Germinal center (tissue), 1 donor: ENCODE results near the gene PPARG.

Experiments
- DNase-seq: peaks from one replicate; pipeline ENCODE4 v3.0.0; 2012; ENCODE audit warnings: mixed read lengths, low spot score

The PPARG gene

DNA sequence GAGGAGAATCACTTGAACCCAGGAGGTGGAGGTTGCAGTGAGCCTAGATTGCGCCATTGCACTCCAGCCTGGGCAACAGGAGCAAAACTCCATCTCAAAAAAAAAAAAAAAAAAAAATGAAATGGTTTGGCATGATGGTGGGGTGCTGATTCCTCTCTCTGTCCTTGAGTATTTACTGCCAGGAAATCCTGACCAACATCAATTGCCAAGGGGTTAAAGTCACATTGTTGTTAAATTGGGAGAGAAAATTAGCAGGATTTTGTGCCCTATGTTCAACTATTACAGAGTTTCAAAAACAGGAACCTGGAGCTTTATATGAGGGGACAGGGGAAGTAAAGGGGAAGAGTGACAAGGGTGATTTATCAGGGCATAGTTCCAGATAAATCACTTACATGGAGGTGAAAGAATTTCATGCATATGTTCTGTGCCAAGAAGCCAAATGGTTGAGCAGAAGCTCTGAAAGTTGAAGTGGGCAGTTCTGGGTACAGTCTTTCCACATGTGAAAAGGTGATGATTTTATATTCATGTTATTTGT, 124.9 kb downstream of the PPARG start:
- DNase-seq = no peak

- DNase-seq = no peak
Observed at GRCh38 chr3:12415014-12415680, 126.3 kb downstream of the PPARG start.

GRCh38 chr3:12416731-12417130, 127.9 kb downstream of the PPARG start:
- no peak for DNase-seq

GRCh38 chr3:12420393-12420792, 131.5 kb downstream of the PPARG start:
- DNase-seq = no peak

DNA sequence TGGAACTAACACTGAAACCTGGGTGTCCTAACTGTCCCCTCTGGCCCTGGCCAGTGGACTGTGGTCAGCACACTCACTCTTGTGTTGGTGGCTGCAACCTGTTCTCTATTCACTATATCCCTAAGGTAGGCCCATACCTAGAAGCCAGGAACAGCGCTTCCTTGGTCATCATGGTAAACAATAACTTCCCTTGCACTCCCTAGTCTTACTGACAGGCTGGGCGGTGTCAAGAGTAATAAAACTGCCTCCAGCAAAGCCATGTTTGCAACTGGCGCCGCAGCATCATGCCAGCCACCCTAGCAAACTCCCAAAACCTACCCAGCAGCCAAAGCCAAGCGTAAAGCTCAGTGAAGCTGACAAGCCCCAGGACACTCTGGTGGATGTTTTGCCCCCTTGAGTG, 132.3 kb downstream of the PPARG start:
- DNase-seq = no peak

GRCh38 chr3:12423131-12423530, 134.3 kb downstream of the PPARG start:
- DNase-seq = no peak

DNA sequence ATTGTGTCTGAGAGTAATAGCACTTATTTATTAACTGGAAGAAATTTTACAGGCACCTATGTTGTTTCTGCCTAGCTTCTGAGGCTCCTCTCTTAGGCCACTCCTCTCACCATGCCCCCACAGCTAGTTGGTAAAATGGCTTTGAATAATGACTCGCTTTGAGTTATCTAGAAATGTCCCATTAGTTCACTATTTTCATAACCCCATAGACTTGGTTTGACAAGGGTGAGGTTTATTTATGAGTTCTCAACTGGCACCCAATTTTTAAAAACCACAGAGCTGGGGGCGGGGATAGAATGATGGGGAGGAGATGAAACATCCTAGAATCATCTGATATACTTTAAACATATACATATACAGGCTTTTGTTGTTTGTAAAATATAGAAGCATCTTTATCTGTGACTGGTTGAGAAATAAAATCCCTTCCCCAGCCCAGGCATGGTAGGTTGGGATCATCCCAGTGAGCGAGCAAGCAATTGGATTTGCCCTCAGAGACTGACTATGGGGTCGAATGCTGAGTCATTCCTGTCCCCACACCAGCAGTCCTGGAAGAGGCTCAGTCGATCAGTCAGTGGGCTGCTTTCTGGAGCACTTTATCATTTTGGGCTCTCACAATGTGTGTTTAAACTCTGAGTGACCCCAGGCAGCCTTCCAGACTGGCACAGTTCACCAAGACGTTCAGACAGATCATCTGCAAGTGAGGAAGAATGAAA, 135.2 kb downstream of the PPARG start:
- no peak for DNase-seq

- DNase-seq = no peak
Observed at GRCh38 chr3:12424635-12425319, 135.9 kb downstream of the PPARG start.

GRCh38 chr3:12425850-12426579, 137.1 kb downstream of the PPARG start:
- DNase-seq = no peak

GRCh38 chr3:12427551-12427950, 138.7 kb downstream of the PPARG start:
- no peak for DNase-seq

DNA sequence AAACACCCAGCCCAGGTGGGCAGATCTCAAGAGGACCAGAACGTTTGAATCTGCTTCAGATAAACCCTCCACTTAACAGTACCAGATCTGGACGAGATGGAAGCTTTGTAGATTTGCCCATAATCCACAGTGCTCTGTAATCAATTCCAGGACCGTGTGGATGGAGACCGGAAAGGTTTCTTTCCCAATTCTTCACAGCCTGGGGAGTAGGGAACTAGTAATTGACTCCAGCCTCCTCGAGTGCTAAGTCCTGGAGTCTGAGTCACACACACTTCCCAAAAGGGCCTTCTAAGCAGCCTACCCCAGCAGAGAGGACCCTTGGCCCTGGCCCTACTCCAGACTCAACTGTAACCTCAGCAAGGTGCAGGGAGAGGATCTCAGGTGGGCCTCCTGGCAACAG, 139.3 kb downstream of the PPARG start:
- DNase-seq = no peak

DNA sequence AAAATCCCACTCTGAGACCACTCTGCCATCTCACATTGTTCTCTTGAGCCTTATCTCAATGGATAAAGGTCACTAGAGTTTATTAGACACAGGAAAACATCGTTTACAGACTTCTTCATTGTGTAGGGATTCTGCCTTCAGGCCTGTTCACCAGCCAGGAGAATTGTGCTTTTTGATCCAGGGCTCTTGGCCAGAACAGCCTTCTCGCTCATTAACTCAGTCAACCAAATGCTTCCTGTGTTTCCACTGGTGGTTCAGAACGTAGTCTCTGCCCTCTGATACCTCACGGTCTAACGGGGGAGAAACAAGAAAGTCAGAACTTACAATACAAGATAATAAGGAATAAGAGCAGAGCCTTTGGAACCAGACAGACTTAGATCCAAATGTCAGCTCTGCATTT, 141.2 kb downstream of the PPARG start:
- no peak for DNase-seq

DNA sequence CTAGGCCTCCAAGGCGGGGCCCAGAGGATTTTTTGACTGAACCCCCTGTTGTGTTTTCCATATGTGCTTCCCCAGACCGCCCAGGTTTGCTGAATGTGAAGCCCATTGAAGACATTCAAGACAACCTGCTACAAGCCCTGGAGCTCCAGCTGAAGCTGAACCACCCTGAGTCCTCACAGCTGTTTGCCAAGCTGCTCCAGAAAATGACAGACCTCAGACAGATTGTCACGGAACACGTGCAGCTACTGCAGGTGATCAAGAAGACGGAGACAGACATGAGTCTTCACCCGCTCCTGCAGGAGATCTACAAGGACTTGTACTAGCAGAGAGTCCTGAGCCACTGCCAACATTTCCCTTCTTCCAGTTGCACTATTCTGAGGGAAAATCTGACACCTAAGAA, 145.0 kb downstream of the PPARG start:
- no peak for DNase-seq

DNA sequence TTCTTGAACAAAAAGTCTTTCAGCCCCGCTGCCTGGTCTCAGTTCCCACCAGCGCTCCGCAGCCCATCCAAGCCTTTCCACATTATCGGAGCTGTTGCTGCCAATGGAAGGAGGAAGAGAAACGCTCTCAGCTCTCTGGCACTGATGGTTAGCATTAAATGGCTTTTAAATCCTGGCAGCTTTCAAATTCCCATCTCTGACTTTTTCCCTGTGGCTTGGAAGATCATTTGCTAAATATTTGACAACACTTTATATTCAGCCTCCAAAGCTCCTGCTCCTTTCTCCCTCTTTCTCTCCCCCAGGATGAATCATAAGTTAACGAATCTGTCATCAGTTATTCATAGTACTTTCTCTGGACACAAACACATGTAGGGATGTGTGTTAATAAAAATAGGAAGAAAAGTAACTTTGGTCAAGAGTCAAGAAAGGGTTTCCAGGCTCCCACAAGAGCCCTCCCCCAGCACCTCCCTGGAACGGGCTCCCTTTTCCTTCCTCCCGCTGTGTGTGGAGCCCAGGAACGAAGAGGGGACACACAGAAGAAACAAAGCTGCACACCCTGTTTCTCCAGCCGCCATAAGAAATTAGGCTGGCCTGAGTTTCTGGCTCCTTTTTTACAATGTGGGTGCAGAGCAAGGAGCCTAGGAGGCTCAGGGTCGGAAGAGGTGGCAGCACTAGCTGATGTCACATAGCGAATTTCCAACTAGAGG, 147.8 kb downstream of the PPARG start:
- DNase-seq = no peak

DNA sequence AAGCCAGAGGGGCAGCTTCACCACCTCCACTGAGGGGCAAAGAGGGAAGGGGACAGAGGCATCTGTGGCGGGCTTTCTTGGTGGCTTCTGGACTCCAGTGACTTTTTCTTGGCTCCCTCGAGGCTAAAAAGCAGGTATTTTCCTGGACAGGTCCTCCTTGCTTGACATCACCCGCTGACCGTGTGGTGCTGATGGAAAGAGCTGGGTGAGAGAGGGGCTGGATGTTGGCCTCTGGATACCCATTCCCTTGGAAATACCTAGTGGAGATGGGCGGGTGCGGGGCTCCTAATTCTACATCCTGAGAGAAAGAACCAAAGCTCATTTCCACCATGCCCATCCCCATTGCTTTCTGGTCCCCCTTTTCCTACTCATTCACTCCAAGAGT, 148.3 kb downstream of the PPARG start:
- no peak for DNase-seq

DNA sequence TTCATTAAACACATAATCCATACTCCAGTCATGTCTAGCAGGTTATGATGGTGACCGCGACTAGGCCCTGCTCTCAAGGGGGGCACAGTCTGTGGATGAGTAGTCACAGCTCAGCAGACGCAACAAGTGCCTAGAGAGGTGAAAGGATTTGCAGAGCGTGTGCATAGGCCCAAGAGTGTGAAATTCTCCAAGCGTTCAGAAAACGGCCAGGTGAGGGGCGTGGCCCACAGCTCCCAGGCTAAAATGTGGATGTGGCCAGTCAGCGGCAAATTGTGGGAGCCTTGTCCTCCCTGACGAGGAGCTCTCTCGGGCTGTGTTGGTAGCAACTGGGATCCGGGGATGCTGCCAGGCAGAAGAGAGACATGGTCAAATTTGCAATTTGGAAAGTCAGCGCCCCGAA, 149.0 kb downstream of the PPARG start:
- DNase-seq = no peak

GRCh38 chr3:12438318-12438717, 149.4 kb downstream of the PPARG start:
- no peak for DNase-seq

DNA sequence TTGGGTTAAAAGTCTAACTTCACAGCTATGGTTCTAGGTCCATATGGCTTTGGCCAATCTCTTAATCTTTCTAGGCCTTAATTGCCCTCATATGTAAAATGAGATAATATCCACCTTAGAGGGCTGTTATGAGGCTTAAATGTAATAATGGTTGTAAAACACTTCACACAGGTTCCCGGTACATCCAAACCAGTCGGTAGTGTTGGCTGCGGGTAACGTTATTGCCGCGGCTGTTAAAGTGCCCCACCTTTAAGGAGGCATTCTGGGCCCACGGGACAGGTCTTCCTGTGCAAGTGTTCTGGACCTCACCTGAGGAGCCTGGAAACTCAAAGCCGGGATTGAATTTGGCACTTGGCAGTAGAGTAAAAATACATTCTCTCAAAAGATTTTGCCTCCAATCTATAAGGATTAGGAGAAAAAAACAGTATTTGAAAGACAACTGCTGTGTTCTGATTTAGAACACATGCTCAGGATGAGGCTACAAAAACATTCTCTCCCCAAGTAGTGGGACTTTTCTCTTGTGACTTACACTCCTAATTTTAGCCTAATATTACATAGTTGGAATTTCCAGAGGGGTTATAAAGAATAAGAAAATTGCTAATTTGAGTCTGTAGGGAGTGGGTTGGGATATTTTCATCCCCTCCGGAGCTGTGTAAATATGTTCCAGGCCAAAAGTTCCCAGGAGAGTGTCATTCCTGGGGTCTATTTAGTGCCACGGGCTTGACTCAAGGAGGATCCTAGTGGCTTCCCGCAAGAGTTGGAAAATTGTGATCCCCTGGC, 150.5 kb downstream of the PPARG start:
- DNase-seq = no peak

DNA sequence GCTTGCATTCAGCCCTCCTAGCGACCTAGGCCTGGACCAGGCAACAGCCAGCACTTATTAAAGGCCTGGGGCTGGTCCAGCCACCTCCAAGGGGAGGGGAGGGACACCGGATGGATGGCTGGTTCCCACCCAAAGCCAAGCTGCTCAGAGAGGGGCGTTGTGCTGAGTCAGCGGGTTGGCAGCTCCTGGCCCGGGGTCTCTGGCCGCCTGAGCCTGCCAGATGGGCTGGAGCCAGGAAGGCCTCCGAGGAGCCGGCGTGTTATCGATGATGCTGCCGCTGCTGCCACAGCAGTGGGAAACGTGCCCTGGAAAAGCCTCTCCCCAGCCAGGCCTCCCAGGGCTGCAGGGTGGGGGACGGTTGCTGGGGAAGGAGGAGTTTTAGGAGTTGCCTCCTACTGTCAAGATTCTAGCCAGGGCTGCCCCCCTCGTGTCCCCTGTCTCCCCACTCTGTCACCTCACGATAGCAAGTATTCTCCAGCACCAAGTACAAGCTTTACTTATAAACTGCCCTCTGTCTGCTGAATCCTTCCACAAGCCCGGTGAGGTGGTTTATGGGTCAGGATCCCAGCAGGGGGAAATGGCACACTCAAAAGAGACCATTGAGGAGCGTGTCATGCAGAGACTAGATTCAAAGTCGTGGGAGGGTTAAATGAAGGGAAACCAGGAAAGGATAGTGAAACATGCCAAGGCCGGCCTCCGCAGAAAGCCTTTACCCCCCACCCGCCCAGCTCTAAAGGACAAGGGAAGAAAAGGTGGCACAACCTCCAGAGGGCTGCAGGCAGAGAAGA, 152.3 kb downstream of the PPARG start:
- DNase-seq = no peak
